ENCODE results near the gene ATP11B.

GRCh38 chr3:182784542-182784941 is 8.8 kb upstream of the ATP11B start:
- TF ChIP-seq MXI1 (IDR thresholded peaks at IDR 0.05; ENCODE audit: low read depth, low read length): no peak
- TF ChIP-seq POLR2A (IDR thresholded peaks at IDR 0.05; ENCODE audit: low read depth, low read length): no peak
- no peak for TF ChIP-seq NRF1 (conservative IDR thresholded peaks at IDR 0.05; ENCODE audit: low read depth, low read length)
- TF ChIP-seq EP300 (IDR thresholded peaks at IDR 0.05; ENCODE audit: borderline replicate concordance in 1 of 2, control insufficient read depth in 1 of 2, low read depth in 2 of 2, low read length in 2 of 2): no peak
- TF ChIP-seq HCFC1 (IDR thresholded peaks at IDR 0.05; ENCODE audit: low read length): no peak
- no peak for TF ChIP-seq CTCF (IDR thresholded peaks at IDR 0.05 in 2 of 3, conservative IDR thresholded peaks at IDR 0.05 in 1 of 3; ENCODE audit: control insufficient read depth in 2 of 3, extremely low read depth in 1 of 3, insufficient read depth in 1 of 3, low read depth in 3 of 3, low read length in 3 of 3)
- TF ChIP-seq EGR1 (IDR thresholded peaks at IDR 0.05; ENCODE audit: borderline replicate concordance in 1 of 2, low read depth in 2 of 2, low read length in 2 of 2): no peak
- no peak for TF ChIP-seq ZNF592 (IDR thresholded peaks at IDR 0.05)
